Jurkat, Clone E6-1 (cell line): ENCODE data around the gene TAS2R8. TPM values are rescaled to one million over a fixed set of nuclear protein-coding genes. Genes with fewer than 3 reads are reported as not detected.
"Not testable (repeated sequence)": the region's sequence is repeated elsewhere in the genome, so short reads cannot be mapped to it uniquely, and the experiment has no call there.

Experiments
- DNase-seq: peaks from one replicate; pipeline ENCODE4 v3.0.0-alpha.2; 2011; ENCODE audit warnings: low read depth, low spot score
- H3K4me3 ChIP-seq: 2 replicates; pipeline ENCODE4 v1.5.1; 2011; ENCODE audit warnings: mild to moderate bottlenecking, low read length, control low read depth, moderate library complexity
- polyA plus RNA-seq: library from polyadenylated mRNA; unstranded; fragments of >200 nt; gene quantifications from one replicate; pipeline ENCODE4 v1.2.1, GENCODE V29; 2012; ENCODE audit warnings: missing spikeins; ENCODE audit not compliant: insufficient read length, insufficient read depth

The TAS2R8 gene, protein sequence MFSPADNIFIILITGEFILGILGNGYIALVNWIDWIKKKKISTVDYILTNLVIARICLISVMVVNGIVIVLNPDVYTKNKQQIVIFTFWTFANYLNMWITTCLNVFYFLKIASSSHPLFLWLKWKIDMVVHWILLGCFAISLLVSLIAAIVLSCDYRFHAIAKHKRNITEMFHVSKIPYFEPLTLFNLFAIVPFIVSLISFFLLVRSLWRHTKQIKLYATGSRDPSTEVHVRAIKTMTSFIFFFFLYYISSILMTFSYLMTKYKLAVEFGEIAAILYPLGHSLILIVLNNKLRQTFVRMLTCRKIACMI
- not detected for polyA plus RNA-seq

DNA sequence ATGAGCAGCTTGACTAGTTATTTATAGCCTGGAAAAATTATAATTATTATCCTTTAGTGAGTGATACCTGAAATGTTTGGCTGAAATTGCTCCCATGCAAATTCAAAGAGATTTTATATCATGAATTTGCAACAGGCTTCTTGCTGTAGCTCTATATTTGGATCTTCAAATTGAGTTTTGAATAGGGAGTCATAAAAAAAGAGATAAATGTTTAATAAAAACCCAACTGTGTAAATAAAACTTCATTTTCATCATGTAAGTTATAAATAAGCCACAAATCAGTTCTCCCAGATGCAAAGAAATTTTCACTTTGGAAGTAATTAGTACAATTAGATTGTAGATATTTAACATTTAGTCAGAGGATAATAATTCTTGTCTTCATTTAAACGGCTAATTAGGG lies at the start of gene TAS2R8:
TSS of gene TAS2R8 (minus strand) at position 101 of the 400 bp plus-strand sequence. CDS start 306 bp downstream, outside the sequence.
- H3K4me3 ChIP-seq: no peak within 1 kb of the TSS
- DNase-seq: no peak

DNA sequence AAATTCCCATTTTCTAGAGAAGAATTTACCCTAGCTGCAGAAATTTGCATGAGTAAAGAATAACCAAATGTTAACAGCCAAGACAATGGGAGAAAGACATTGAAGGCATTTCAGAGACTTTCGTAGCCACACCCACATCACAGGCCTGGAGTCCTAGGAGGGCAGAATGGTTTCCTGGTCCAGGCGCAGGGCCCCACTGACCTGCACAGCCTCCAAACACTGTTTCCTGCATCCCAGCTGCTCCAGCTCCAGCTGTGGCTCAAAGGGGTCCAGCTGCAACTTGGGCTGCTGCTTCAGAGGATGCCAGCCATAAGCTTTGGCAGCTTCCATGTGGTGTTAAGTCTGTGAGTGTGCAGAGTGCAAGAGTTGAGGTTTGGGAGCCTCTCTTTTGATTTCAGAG lies 48.7 kb upstream of the TAS2R8 start:
- no peak overlapping the region for H3K4me3 ChIP-seq
- no peak for DNase-seq

DNA sequence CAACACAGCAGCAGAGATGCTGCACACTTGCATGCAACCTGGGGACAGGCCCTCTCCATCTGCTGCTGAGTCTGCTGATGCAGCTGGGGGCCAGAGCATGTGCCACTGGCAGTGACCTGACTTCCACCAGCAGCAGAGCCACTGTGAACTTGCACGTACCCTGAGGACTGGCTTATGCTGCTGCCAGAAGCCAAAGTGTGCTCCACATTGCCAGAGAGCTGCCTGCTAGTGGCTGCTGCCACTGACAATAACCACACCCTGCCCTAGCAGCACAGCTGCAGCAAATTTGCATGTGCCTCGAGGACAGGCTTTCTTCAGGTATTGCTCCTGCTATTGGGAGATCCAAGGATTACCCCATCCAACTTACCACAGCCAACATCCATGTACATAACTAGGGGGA lies 46.7 kb upstream of the TAS2R8 start:
- no peak overlapping the region for H3K4me3 ChIP-seq
- no peak for DNase-seq

DNA sequence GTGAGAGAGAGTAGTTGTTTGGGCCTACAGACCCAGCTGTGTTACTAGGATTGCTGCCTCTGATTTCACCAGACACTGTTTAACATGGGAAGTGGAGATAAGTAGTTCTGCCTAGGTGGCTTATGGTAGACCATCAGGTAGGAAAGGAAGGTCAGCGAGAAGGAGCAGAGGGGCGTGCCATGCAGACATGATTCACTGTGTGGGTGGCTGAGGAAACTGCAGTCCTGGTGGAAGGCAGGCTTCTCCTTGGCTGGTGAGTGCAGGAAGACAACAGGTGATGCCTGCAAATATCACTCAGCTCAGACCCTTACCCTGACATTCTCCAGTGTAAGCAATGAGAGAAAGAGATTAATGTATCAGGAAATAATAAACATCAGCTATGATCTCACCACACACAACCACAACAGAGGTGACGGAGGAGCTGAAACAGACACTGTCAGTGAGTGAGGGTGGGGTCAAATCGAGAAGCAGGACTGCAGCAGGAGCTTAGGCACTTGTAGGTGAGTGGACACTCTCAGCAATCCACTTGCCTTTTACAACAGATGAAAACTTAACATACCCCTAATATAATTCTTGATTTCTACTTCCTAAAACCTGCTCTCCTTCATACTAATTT lies 44.3 kb upstream of the TAS2R8 start:
- DNase-seq: no peak
- H3K4me3 ChIP-seq: no peak overlapping the region

DNA sequence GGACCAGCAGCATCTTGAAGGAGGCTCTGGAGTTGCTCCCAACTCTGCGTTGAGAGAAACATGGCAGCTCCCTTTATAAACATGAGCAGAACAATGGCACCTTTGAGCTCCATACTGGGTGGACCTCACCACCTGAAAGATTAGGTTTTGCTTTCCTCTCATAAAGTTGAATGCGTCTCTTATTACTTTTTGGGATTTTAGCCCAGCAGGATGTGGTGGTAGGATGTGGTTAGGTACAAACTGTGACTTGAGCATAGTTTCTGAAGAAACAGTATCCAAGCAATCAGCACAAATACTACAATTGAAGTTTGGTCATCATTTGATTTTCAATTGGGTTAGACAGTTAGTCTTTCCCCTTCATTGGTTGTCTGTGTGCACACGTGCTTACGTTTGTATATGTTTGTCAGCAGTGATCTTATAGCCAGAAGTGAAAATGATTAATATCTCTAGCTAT lies 42.4 kb upstream of the TAS2R8 start, which contains the start of gene PRR4:
TSS of gene PRR4 (minus strand) at position 51 of the 454 bp plus-strand sequence. CDS start at position 13, 38 bp downstream.
- DNase-seq: peak; percentile 84
- H3K4me3 ChIP-seq: no peak within 1 kb of the TSS

DNA sequence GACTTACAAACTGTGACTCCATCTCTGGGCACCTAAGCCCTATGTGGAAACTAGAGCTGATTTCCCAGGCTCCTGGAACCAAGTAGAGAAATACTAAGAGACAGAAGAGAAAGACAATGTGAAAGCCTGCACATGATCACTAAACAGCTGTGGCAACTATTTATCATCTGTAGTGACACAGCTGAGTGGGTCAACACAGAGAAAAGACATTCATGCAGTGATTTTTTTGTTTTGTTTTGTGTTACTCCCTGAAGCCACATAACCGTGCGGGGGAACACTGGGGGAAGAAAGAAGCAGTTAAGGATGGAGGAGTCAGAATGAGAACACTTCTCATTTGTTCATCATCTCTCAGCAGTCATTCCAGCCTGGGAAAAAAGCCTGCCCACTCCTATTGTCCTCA lies 40.7 kb upstream of the TAS2R8 start:
- no peak for DNase-seq
- no peak overlapping the region for H3K4me3 ChIP-seq

DNA sequence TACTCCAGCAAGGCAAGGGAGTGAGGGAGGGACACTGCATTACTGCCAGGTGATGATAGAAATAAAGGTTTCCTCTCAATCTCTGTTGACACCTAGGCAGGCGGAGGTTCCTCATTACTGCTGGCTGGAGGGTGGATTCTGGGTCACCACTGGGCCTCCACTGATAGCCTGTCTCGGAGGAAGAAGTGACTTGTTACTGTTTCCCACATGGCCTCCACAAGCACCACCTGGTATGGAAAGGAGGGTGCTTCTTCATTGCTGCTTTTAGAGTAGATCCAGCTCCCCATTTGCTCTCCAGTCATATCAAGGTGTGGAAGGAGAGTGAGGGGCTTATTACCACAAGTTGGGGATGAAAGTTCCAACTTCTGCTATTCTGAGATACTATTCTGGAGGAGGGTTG lies 35.8 kb upstream of the TAS2R8 start:
- DNase-seq: no peak
- H3K4me3 ChIP-seq: no peak overlapping the region

DNA sequence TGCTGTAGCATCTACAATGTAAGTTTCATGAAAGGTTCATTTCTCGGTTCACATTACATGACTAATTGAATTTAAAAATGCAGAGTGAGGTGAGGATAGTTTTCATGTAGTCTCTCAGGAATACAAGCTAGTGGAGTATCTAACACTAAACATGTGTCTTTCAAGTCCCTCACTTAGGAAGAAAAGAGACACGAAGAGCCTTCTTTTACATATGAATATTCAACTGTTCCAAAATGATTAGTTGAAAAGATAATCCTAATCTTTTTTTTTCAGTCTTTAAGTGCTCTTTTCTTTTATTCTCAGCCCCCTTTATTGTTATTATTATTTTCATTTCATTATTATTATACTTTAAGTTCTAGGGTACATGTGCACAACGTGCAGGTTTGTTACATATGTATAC lies 31.4 kb upstream of the TAS2R8 start:
- DNase-seq: no peak
- H3K4me3 ChIP-seq: no peak overlapping the region

DNA sequence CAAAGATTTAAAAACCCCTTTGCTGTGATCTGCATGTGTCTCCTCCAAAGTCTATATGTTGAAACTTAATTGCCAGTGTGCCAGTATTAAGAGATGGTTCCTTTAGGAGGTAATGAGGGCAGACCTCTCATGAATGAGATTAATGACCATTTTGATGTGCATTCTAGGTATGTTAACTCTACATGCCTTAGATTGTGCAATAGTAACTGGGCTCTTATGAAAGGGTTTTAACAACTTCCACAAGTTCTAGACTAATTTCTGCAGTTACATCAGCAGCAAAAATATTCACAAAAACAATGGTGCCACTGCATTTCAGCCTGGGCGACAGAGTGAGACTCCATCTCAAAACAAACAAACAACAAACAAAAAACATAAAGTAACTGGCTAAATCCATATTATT lies 22.9 kb upstream of the TAS2R8 start:
- no peak overlapping the region for H3K4me3 ChIP-seq

DNA sequence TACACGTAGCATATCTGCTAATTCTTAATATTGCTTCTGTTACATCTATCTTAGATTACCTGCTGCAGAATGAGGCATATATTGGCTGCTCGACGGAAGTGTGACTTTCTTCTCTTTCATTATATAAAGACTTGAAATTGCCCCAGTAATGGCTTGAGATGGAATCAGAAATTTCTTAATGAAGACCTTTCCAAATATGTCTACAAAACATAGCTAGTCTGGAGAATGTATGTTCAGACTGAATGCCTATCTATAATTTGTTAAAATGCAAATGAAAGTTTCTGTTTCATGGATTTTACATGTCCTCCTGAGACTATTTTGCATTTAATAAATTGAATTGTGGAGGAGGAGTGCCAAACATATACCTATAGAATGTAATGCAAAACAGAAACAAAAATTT lies 19.2 kb upstream of the TAS2R8 start, which contains the start of gene TAS2R10:
TSS of gene TAS2R10 (minus strand) at position 101 of the 400 bp plus-strand sequence. CDS start at position 12, 89 bp downstream.
- DNase-seq: no peak
- H3K4me3 ChIP-seq: no peak within 1 kb of the TSS

More for the DNA sequence above, 22.9 kb upstream of the TAS2R8 start:
- no peak for DNase-seq

DNA sequence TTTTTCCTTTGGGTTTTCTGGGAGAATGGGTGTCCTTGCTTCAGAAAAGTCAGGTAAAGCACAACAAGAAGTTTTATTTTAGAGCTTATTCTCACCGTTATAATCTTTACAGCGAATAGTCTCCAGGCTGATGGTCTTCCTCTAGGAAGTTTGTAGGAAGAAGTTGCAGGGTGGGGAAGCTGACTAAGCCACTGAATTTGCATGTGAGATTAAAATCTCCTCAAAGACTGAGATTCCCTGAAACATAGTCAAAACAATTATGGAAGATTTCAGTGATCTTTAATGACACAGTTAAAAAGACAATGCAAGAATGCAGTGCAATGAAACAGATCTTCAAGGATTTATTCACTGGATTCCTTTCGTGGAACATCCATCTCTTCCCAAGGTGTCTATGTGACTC lies 17.9 kb upstream of the TAS2R8 start:
- no peak for DNase-seq

DNA sequence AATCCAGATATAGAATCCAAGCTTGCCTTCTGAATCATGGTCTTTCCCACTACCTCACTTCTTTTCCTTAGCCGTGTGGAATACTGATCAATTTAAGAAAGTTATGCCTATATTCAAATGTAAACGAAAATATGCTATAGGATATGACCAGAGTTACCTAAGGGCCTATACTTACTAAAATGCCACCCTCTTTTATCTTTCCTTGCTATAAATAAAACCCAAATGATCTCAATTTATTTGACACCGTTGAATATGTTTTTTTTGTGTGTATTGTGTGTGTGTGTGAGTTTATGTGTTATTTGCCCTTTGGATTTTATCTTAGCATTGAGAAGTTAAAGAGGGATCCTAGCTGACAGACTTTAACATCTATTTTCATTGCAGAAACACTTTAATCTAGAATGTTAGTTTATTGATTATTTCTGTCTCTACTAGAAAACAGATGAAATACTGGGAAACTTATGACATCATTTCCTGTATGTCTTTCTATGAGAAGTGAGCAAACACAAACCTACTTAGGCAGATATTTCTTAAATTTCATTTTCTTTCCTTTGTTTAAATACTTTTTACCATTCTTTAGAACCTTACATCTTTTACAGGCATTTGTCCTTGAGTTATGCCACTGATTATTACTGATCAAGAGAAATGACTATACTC lies 4.9 kb upstream of the TAS2R8 start:
- no peak overlapping the region for H3K4me3 ChIP-seq
- DNase-seq: no peak

More for the DNA sequence above, 17.9 kb upstream of the TAS2R8 start:
- no peak overlapping the region for H3K4me3 ChIP-seq

DNA sequence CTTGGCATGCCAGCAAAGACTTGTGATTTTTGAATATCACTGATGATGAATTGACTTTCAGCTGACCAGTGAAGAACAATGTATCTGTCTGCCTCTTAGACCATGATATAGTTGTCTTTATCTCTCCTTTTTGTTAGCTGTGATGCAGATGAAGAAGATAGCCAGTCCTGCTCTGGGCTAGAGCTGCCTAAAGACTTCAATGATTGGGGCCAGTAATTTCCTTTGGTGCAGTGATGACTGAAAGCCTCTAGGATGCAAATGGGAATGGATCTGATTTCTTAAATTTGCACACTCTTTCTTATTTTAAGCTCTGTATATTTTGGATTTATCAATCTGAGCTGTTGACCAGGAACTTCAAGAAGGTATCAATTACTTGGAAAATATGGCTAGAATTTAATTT lies 3.0 kb upstream of the TAS2R8 start, which contains the start of gene TAS2R9:
TSS of gene TAS2R9 (minus strand) at position 101 of the 400 bp plus-strand sequence. CDS start at position 8, 93 bp downstream.
- H3K4me3 ChIP-seq: no peak within 1 kb of the TSS
- DNase-seq: no peak

DNA sequence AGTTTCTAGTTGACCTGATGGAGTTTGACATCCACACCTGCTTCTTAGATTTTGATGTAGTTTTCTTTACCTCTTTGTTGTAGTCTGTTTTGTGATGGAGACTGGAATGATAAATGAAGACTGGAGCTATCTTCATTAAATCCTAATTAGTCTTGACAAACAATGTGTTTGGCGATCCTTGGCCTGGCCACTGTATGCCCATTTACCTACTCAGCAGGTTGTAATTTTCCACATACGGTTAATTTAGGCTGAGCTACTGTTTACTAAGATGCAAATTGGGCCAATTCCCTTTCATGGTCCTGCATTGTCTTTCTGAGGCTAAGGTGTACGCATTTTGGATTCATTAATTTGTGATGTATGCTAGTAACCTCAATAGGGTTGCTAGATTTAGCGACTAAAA lies 4.5 kb downstream of the TAS2R8 start, which contains the start of gene TAS2R7:
TSS of gene TAS2R7 (minus strand) at position 41 of the 400 bp plus-strand sequence. CDS start 57 bp downstream, outside the sequence.
- no peak for DNase-seq
- H3K4me3 ChIP-seq: no peak within 1 kb of the TSS

DNA sequence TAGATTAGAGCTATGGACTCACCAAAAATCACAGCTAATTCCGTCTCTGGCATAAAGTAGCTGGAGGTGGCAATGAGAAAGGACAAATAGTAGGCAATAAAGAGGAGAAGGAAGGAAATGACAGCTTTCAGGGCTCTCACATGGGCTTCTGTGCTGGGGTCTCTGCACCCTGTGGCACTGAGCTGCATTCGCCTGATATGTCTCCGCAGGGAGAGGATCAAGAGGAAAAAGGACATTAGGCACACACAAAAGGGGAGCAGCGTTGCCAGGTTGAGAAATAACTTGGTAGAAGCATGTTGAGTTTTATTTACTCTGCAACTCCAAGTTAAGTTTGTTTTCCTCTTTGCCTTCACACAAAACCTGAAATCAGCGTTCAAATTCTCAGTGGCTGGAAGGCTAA lies 5.3 kb downstream of the TAS2R8 start:
- DNase-seq: no peak
- H3K4me3 ChIP-seq: no peak overlapping the region

DNA sequence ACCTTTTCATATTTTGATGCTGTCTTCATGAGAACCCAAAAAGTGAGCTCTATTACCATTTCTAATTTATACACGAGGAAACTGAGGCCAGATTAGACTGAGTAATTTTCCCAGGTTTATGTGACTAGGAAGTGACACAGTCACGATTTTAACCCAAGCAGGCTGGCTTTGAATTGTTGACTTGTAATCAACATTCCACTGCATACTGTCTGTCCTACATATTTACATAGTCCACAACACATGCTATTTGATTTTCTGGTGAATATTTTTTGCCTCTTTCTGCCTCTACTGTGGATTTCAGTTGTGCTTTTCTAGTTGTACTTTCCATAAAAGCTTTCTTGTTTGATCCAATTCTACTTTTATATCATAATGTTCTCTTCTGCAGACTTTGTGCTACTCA lies 12.9 kb downstream of the TAS2R8 start:
- no peak overlapping the region for H3K4me3 ChIP-seq
- DNase-seq: no peak

DNA sequence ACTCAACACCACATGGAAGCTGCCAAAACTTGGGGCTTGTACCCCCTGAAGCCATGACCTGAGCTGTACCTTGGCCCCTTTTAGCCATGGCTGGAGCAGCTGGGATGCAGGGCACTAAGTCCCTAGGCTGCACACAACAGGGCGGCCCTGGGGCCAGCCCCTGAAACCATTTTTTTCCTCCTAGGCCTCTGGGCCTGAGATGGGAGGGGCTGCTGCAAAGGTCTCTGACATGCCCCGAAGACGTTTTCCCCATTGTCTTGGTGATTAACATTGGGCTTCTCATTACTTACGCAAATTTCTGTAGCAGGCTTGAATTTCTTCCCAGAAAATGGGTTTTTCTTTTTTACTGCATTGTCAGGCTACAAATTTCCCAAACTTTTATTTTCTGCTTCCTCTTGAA lies 15.3 kb downstream of the TAS2R8 start:
- not testable (repeated sequence) for DNase-seq, H3K4me3 ChIP-seq

DNA sequence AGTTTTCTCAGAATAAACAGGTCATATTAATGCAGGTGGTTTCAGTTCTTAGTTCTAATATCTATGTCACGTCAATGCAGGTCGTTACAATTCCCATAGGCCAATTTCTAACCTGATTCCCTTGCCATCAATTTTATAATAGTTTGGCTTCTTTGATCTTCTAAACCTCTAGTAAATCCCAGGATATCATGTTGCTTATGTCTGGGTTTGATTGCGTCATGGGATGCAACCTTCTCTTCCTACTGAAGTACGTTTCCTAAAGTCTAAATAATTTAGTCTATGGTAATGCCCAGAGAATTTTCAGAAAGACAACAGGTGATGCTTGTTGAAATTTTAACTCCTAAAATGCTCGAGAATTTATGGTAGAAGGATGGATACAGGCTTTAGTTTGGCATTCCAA lies 23.8 kb downstream of the TAS2R8 start:
- DNase-seq: no peak
- no peak overlapping the region for H3K4me3 ChIP-seq

DNA sequence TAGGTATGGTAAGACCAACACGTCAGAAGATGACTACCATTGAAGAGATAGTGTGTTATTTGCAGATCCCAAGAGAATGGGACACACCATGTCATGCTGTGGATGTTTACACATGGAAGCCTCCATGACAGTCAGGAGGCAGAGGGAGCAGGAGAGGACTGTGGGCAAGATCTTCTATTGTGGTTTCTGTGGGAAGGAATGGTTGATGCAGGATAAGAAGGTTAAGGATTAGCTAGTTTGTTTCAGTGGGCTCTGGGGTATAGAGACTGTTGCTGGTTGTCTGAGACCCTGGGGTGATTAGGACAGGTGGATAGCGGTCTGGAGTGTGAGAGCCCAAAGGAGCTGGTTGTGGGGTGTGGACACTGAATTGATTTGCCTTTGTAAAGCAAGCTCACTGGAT lies 28.0 kb downstream of the TAS2R8 start:
- no peak overlapping the region for H3K4me3 ChIP-seq
- DNase-seq: no peak
